Stomach (tissue), 9 donors: Measurements from ENCODE around the gene CTNNA3. TPM values are rescaled to one million over a fixed set of nuclear protein-coding genes. Genes with fewer than 3 reads are reported as not detected.

Experiments used
- DNase-seq, 2 donors: peaks; one replicate each; pipeline versions ENCODE4 v3.0.0 to v3.0.0-alpha.2; 2013 to 2019
- H3K27ac ChIP-seq, 5 donors: fragments of 200-600 bp in 4 of 5; sonication (generic) in 4 of 5; one replicate each; pipeline ENCODE4 v1.5.1; 2013 to 2019; ENCODE audit warnings: mild to moderate bottlenecking in 1 of 5, moderate library complexity in 1 of 5
- H3K27me3 ChIP-seq, 3 donors: fragments of 200-600 bp; sonication (generic); one replicate each; pipeline ENCODE4 v1.5.1; 2017 to 2019; ENCODE audit warnings: mixed run types in 1 of 3
- H3K36me3 ChIP-seq, 4 donors: fragments of 200-600 bp; sonication (generic); 1 replicate in 3 of 4; 2 replicates in 1 of 4; pipeline ENCODE4 v1.5.1; 2016 to 2019
- H3K4me1 ChIP-seq, 4 donors: fragments of 200-600 bp; sonication (generic); one replicate each; pipeline ENCODE4 v1.5.1; 2016 to 2019
- H3K4me3 ChIP-seq, 4 donors: fragments of 200-600 bp; sonication (generic) in 3 of 4; one replicate each; pipeline ENCODE4 v1.5.1; 2016 to 2019; ENCODE audit warnings: mild to moderate bottlenecking in 1 of 4
- H3K9me3 ChIP-seq, 4 donors: fragments of 200-600 bp; sonication (generic); one replicate each; pipeline ENCODE4 v1.5.1; 2016 to 2019
- CTCF ChIP-seq, 7 experiments: fragments of 450-650 bp in 4 of 7; fragments of 200-600 bp in 3 of 7; sonication (generic) in 3 of 7; IDR thresholded peaks; one replicate each; pipeline ENCODE4 v1.5.1; 2016 to 2019; ENCODE audit warnings: antibody characterized with exemption in 7 of 7, control low read depth in 2 of 7, mild to moderate bottlenecking in 1 of 7
- EP300 ChIP-seq: sonication (generic); formaldehyde crosslinking; IDR thresholded peaks from one replicate; pipeline ENCODE4 v1.6.1; 2017; ENCODE audit warnings: antibody characterized with exemption
- POLR2A ChIP-seq, 4 donors: fragments of 450-650 bp; IDR thresholded peaks; one replicate each; pipeline ENCODE4 v1.6.1; 2016; ENCODE audit warnings: antibody characterized with exemption in 4 of 4, control low read depth in 2 of 4, mild to moderate bottlenecking in 1 of 4, moderate library complexity in 1 of 4
- POLR2AphosphoS5 ChIP-seq, 3 donors: sonication (generic); formaldehyde crosslinking; IDR thresholded peaks; one replicate each; pipeline ENCODE4 v1.6.1; 2016; ENCODE audit warnings: antibody characterized with exemption in 3 of 3
- WGBS, 5 donors: extraction: QIAGEN DNeasy Blood & Tissue Kit in 3 of 5; methylation state at CpG; one replicate each; pipeline versions ENCODE4 v1.1.5 to v1.1.7; 2013 to 2018; 5-methylcytosine and 5-hydroxymethylcytosine counted together
- intact Hi-C: fragments of 100-400 bp; cut with DNase I; formaldehyde crosslinking; loops from one replicate; pipeline ENCODE4 v1.15.1; 2023; ENCODE audit warnings: low total_unique reads
- polyA plus RNA-seq, 3 donors: library from polyadenylated mRNA; stranded (reverse); fragments of 200-250 nt; gene quantifications; one replicate each; pipeline ENCODE4 v1.2.3, GENCODE V29; 2013
- total RNA-seq, 5 donors: library from RNA; depleted of rRNA; stranded (reverse); fragments of >200 nt; gene quantifications; one replicate each; pipeline versions ENCODE4 v1.1.0 to v1.2.3, GENCODE V29; 2014 to 2016
- donor health status: healthy with polysubstance abuse.
- donor health status: Bipolar disorder and iron deficiency.
- donor health status: healthy.

Gene CTNNA3
- total and polyA plus RNA-seq, 8 donors, result 0.14 to 46.1 (median 12.9) TPM; not detected in 2

GRCh38 chr10:66192162-66192831 is 1503.7 kb downstream of the CTNNA3 start:
- peaks cover 0 to 5% (median 0%) of the 10 kb centered on the region in 4 donors for H3K4me1 ChIP-seq
- peak in 1 of 2 donors; percentile 49 for DNase-seq
- no peak overlapping the region for H3K4me3 ChIP-seq
- TF ChIP-seq POLR2AphosphoS5 (IDR thresholded peaks at IDR 0.05), result no peak
- no peak for TF ChIP-seq POLR2A (IDR thresholded peaks at IDR 0.05)
- TF ChIP-seq CTCF (IDR thresholded peaks at IDR 0.05), result no peak
- no peak for TF ChIP-seq EP300
- 44 to 74% (median 60%) methylated on average over 2 of the region's 2 CpGs for WGBS, 5 donors
- intact Hi-C loops, result no loop called here
- no peak overlapping the region for H3K27ac ChIP-seq
- H3K27me3 ChIP-seq, result no peaks in the 10 kb centered on the region
- no peaks in the 10 kb centered on the region for H3K36me3 ChIP-seq
- H3K9me3 ChIP-seq, result no peaks in the 10 kb centered on the region

- Histone ChIP-seq H3K4me3 (no peak overlapping the region), H3K27me3 (no peaks in the 10 kb centered on the region), H3K27ac (no peak overlapping the region), H3K9me3 (no peaks in the 10 kb centered on the region), H3K36me3 (no peaks in the 10 kb centered on the region), H3K4me1 (peaks cover 0 to 5% (median 0%) of the 10 kb centered on the region in 4 donors)
- intact Hi-C loops, result no loop called here
- DNase-seq, result no peak
- 87 to 95% (median 94%) methylated on average over 2 of the region's 2 CpGs for WGBS, 5 donors
- TF ChIP-seq POLR2A (IDR thresholded peaks at IDR 0.05) (no peak), POLR2AphosphoS5 (IDR thresholded peaks at IDR 0.05) (no peak), EP300 (no peak), CTCF (IDR thresholded peaks at IDR 0.05) (no peak)
Measured at GRCh38 chr10:66190413-66190812, 1505.6 kb downstream of the CTNNA3 start.

GRCh38 chr10:66189271-66189670 is 1506.7 kb downstream of the CTNNA3 start:
- H3K9me3 ChIP-seq, result no peaks in the 10 kb centered on the region
- no peaks in the 10 kb centered on the region for H3K36me3 ChIP-seq
- intact Hi-C loops, result no loop called here
- H3K4me3 ChIP-seq, result no peak overlapping the region
- peaks cover 0 to 5% (median 0%) of the 10 kb centered on the region in 4 donors for H3K4me1 ChIP-seq
- DNase-seq, result no peak
- H3K27ac ChIP-seq, result no peak overlapping the region
- TF ChIP-seq POLR2A (IDR thresholded peaks at IDR 0.05), result no peak
- TF ChIP-seq EP300, result no peak
- TF ChIP-seq POLR2AphosphoS5 (IDR thresholded peaks at IDR 0.05), result no peak
- no peak for TF ChIP-seq CTCF (IDR thresholded peaks at IDR 0.05)
- no peaks in the 10 kb centered on the region for H3K27me3 ChIP-seq

GRCh38 chr10:66187053-66187733 is 1508.8 kb downstream of the CTNNA3 start:
- 27 to 36% (median 29%) methylated on average over 3 of the region's 3 CpGs for WGBS, 5 donors
- intact Hi-C loops, result no loop called here
- Histone ChIP-seq H3K27me3 (no peaks in the 10 kb centered on the region), H3K36me3 (no peaks in the 10 kb centered on the region), H3K4me3 (no peak overlapping the region), H3K4me1 (peaks cover 0 to under 1% (median 0%) of the 10 kb centered on the region in 4 donors), H3K9me3 (no peaks in the 10 kb centered on the region), H3K27ac (no peak overlapping the region)
- TF ChIP-seq CTCF (IDR thresholded peaks at IDR 0.05) (no peak), POLR2A (IDR thresholded peaks at IDR 0.05) (no peak), POLR2AphosphoS5 (IDR thresholded peaks at IDR 0.05) (no peak), EP300 (no peak)
- DNase-seq, result peak in 1 of 2 donors; percentile 42
